IMR-90 (cell line): ENCODE measurements around the gene ACLY. TPM values are rescaled to one million over a fixed set of nuclear protein-coding genes. Genes with fewer than 3 reads are reported as not detected.

Experiments
- ATAC-seq: fragments of 200-7000 bp; cut with Tn5 transposase; 2 replicates; pipeline ENCODE4 v1.9.1; 2020; ENCODE audit warnings: low read depth, mild to moderate bottlenecking, moderate library complexity
- BruUV-seq: library from RNA; stranded (reverse); fragments of 400-500 nt; replicated peaks from 2 replicates; lab custom pipeline; 2021; lab: Mats Ljungman, UMichigan
- CTCF ChIA-PET: fragments of 300-600 bp; formaldehyde crosslinking; extraction: SDS; loops from one replicate; lab custom pipeline; 2021; ENCODE audit warnings: antibody characterized with exemption; lab: Yijun Ruan, JAX
- POLR2A ChIA-PET: fragments of 300-600 bp; sonication (Branson Sonifier 250); formaldehyde crosslinking; loops from one replicate; lab custom pipeline; 2022; ENCODE audit warnings: antibody characterized with exemption; ENCODE audit not compliant: unreplicated experiment; lab: Charles Lee
- DNase-seq: peaks from one replicate; pipeline ENCODE4 v3.0.0; 2013
- H2AFZ ChIP-seq: replicated peaks from 2 replicates; pipeline ENCODE3; 2013; ENCODE audit warnings: low read length, mild to moderate bottlenecking; ENCODE audit not compliant: poor library complexity
- H2AK5ac ChIP-seq: 2 replicates; pipeline ENCODE4 v1.6.1; 2013; ENCODE audit warnings: low read depth, low read length, inconsistent platforms
- H2AK9ac ChIP-seq: replicated peaks from 2 replicates; pipeline ENCODE3; 2013; ENCODE audit warnings: mild to moderate bottlenecking, low read depth, low read length, moderate library complexity; ENCODE audit not compliant: poor library complexity
- H2BK120ac ChIP-seq: 2 replicates; pipeline ENCODE4 v1.6.1; 2013; ENCODE audit warnings: low read depth, low read length, inconsistent platforms
- H2BK15ac ChIP-seq: 3 replicates; pipeline ENCODE4 v1.6.1; 2013; ENCODE audit warnings: low read depth, low read length, inconsistent platforms
- H2BK20ac ChIP-seq: 2 replicates; pipeline ENCODE4 v1.6.1; 2013; ENCODE audit warnings: low read depth, mild to moderate bottlenecking, inconsistent platforms, low read length, moderate library complexity
- H2BK5ac ChIP-seq: 2 replicates; pipeline ENCODE4 v1.6.1; 2013; ENCODE audit warnings: mild to moderate bottlenecking, low read depth, low read length, inconsistent platforms; ENCODE audit not compliant: poor library complexity, severe bottlenecking
- H3K14ac ChIP-seq: replicated peaks from 2 replicates; pipeline ENCODE4 v1.6.1; 2013; ENCODE audit warnings: low read depth, low read length, inconsistent platforms
- H3K18ac ChIP-seq: 2 replicates; pipeline ENCODE4 v1.6.1; 2013; ENCODE audit warnings: low read depth, low read length, control low read depth
- H3K23ac ChIP-seq: 2 replicates; pipeline ENCODE4 v1.6.1; 2013; ENCODE audit warnings: low read depth, low read length, inconsistent platforms
- H3K27ac ChIP-seq: 2 replicates; pipeline ENCODE4 v1.5.1; 2013; ENCODE audit warnings: mild to moderate bottlenecking, control low read depth, low read length; ENCODE audit not compliant: insufficient read depth
- H3K27me3 ChIP-seq: 2 replicates; pipeline ENCODE4 v1.6.1; 2013; ENCODE audit warnings: low read length; ENCODE audit not compliant: control insufficient read depth, insufficient read depth
- H3K36me3 ChIP-seq: 2 replicates; pipeline ENCODE4 v1.6.1; 2013; ENCODE audit warnings: low read length, mixed read lengths; ENCODE audit not compliant: control insufficient read depth, insufficient read depth
- H3K4ac ChIP-seq: 2 replicates; pipeline ENCODE4 v1.6.1; 2013; ENCODE audit warnings: low read depth, low read length, inconsistent platforms
- H3K4me1 ChIP-seq: 2 replicates; pipeline ENCODE4 v1.6.1; 2013; ENCODE audit warnings: low read length, mixed read lengths; ENCODE audit not compliant: control insufficient read depth, insufficient read depth
- H3K4me2 ChIP-seq: 2 replicates; pipeline ENCODE4 v1.6.1; 2013; ENCODE audit warnings: low read depth, mild to moderate bottlenecking, control low read depth, low read length, moderate library complexity
- H3K4me3 ChIP-seq: 2 replicates; pipeline ENCODE4 v1.5.1; 2013; ENCODE audit warnings: low read depth, mild to moderate bottlenecking, control low read depth, low read length, moderate library complexity; ENCODE audit not compliant: insufficient read depth
- H3K56ac ChIP-seq: 2 replicates; pipeline ENCODE4 v1.6.1; 2013; ENCODE audit warnings: low read length, inconsistent platforms; ENCODE audit not compliant: insufficient read depth; ENCODE audit errors: extremely low read depth
- H3K79me1 ChIP-seq, 2 experiments: 2 replicates each; pipeline ENCODE4 v1.6.1; 2013; ENCODE audit warnings: low read length in 2 of 2, inconsistent platforms in 1 of 2, low read depth in 1 of 2
- H3K9ac ChIP-seq: 2 replicates; pipeline ENCODE4 v1.6.1; 2013; ENCODE audit warnings: low read depth, low read length, control low read depth
- H3K9me1 ChIP-seq: 2 replicates; pipeline ENCODE4 v1.6.1; 2013; ENCODE audit warnings: low read length, inconsistent platforms; ENCODE audit not compliant: insufficient read depth
- H3K9me3 ChIP-seq: 2 replicates; pipeline ENCODE4 v1.6.1; 2013; ENCODE audit warnings: low read length; ENCODE audit not compliant: control insufficient read depth, insufficient read depth
- H4K20me1 ChIP-seq: 2 replicates; pipeline ENCODE4 v1.6.1; 2013; ENCODE audit warnings: low read length, inconsistent platforms; ENCODE audit not compliant: insufficient read depth
- H4K5ac ChIP-seq: 2 replicates; pipeline ENCODE4 v1.6.1; 2013; ENCODE audit warnings: mild to moderate bottlenecking, low read depth, low read length, control low read depth
- H4K8ac ChIP-seq, 2 experiments: 2 replicates each; pipeline ENCODE4 v1.6.1; 2013; ENCODE audit warnings: low read depth in 2 of 2, low read length in 2 of 2, control low read depth in 1 of 2, inconsistent platforms in 1 of 2
- H4K91ac ChIP-seq: 2 replicates; pipeline ENCODE4 v1.6.1; 2013; ENCODE audit warnings: low read depth, low read length, inconsistent platforms; ENCODE audit not compliant: insufficient read depth
- BHLHE40 ChIP-seq: fragments of 150-350 bp; IDR thresholded peaks from 2 replicates; pipeline ENCODE4 v1.6.1; 2016; ENCODE audit warnings: mild to moderate bottlenecking, low read depth, low read length
- CEBPB ChIP-seq: IDR thresholded peaks from 2 replicates; pipeline ENCODE4 v1.6.1; 2012; ENCODE audit warnings: low read depth, low read length, improper control_type of control experiment
- CHD1 ChIP-seq: IDR thresholded peaks from 2 replicates; pipeline ENCODE4 v1.6.1; 2012; ENCODE audit warnings: low read depth, low read length, improper control_type of control experiment
- FOS ChIP-seq: fragments of 150-350 bp; IDR thresholded peaks from 2 replicates; pipeline ENCODE4 v1.6.1; 2016; ENCODE audit warnings: low read depth, low read length
- MAFK ChIP-seq: IDR thresholded peaks from 2 replicates; pipeline ENCODE4 v1.6.1; 2012; ENCODE audit warnings: low read depth, low read length, improper control_type of control experiment
- MAZ ChIP-seq: IDR thresholded peaks from 2 replicates; pipeline ENCODE4 v1.6.1; 2012; ENCODE audit warnings: low read depth, mild to moderate bottlenecking, low read length, improper control_type of control experiment, moderate library complexity, borderline replicate concordance
- MXI1 ChIP-seq: IDR thresholded peaks from 2 replicates; pipeline ENCODE4 v1.6.1; 2012; ENCODE audit warnings: low read depth, mild to moderate bottlenecking, low read length, moderate library complexity, borderline replicate concordance
- NFE2L2 ChIP-seq: fragments of 150-350 bp; IDR thresholded peaks from 2 replicates; pipeline ENCODE4 v1.6.1; 2016; ENCODE audit warnings: low read depth, mild to moderate bottlenecking, low read length
- POLR2A ChIP-seq: IDR thresholded peaks from 2 replicates; pipeline ENCODE4 v1.6.1; 2012; ENCODE audit warnings: mild to moderate bottlenecking, low read depth, low read length
- RAD21 ChIP-seq: IDR thresholded peaks from 2 replicates; pipeline ENCODE4 v1.6.1; 2012; ENCODE audit warnings: low read length, improper control_type of control experiment
- RCOR1 ChIP-seq: IDR thresholded peaks from 2 replicates; pipeline ENCODE4 v1.6.1; 2012; ENCODE audit warnings: mild to moderate bottlenecking, low read length, improper control_type of control experiment; ENCODE audit not compliant: insufficient replicate concordance
- RFX5 ChIP-seq: IDR thresholded peaks from 2 replicates; pipeline ENCODE4 v1.8.0; 2012; ENCODE audit warnings: low read depth, mild to moderate bottlenecking, low read length, moderate library complexity
- SMC3 ChIP-seq: fragments of 150-350 bp; IDR thresholded peaks from 2 replicates; pipeline ENCODE4 v1.6.1; 2016; ENCODE audit warnings: low read depth, mild to moderate bottlenecking, antibody characterized with exemption, low read length, moderate library complexity
- WGBS, 2 experiments: methylation state at CpG; one replicate each; pipeline versions ENCODE4 v1.1.5 to v1.1.7; 2013; ENCODE audit warnings: missing lambda C conversion rate in 2 of 2; ENCODE audit not compliant: insufficient read length in 1 of 2; ENCODE audit errors: extremely low coverage in 2 of 2; 5-methylcytosine and 5-hydroxymethylcytosine counted together
- dilution Hi-C: fragments of 300-500 bp; cut with HindIII; formaldehyde crosslinking; loops from one replicate; pipeline ENCODE4 v1.14.3; 2018; ENCODE audit warnings: low sequenced_read_pairs; ENCODE audit not compliant: unreplicated experiment
- in situ Hi-C: fragments of 300-500 bp; cut with MboI; formaldehyde crosslinking; loops from 3 replicates; pipeline ENCODE4 v1.14.3; 2019; ENCODE audit warnings: low sequenced_read_pairs, inconsistent platforms, mixed read lengths
- intact Hi-C: fragments of 100-400 bp; cut with micrococcal nuclease; formaldehyde crosslinking; loops from 2 replicates; pipeline ENCODE4 v1.10.0; 2022
- polyA plus RNA-seq, 3 experiments: library from polyadenylated mRNA; depleted of rRNA; stranded (reverse); fragments of >200 nt; gene quantifications; 2 replicates each; pipeline ENCODE4 v1.2.3, GENCODE V29; 2012; ENCODE audit warnings: low replicate concordance in 1 of 3
- total RNA-seq: library from RNA; depleted of rRNA; stranded (reverse); fragments of >200 nt; gene quantifications from 2 replicates; pipeline ENCODE4 v1.2.3, GENCODE V29; 2012
- TF ChIP-seq, protein P1 (sequence below): fragments of 150-350 bp; IDR thresholded peaks from 2 replicates; pipeline ENCODE4 v1.6.1; 2016; ENCODE audit warnings: low read depth, mild to moderate bottlenecking, low read length, moderate library complexity, borderline replicate concordance
- TF ChIP-seq, protein P2 (sequence below): fragments of 150-350 bp; IDR thresholded peaks from 2 replicates; pipeline ENCODE4 v1.6.1; 2017; ENCODE audit warnings: mild to moderate bottlenecking, antibody characterized with exemption, low read length, low read depth
- TF ChIP-seq, protein P3 (sequence below): conservative IDR thresholded peaks from 2 replicates; pipeline ENCODE4 v1.5.1; 2012; ENCODE audit warnings: mild to moderate bottlenecking, low read depth, low read length, improper control_type of control experiment

ACLY gene
- total and polyA plus RNA-seq, 2 of the 4 experiments (the other 2 are of a cell fraction), result 167 to 230 TPM

DNA sequence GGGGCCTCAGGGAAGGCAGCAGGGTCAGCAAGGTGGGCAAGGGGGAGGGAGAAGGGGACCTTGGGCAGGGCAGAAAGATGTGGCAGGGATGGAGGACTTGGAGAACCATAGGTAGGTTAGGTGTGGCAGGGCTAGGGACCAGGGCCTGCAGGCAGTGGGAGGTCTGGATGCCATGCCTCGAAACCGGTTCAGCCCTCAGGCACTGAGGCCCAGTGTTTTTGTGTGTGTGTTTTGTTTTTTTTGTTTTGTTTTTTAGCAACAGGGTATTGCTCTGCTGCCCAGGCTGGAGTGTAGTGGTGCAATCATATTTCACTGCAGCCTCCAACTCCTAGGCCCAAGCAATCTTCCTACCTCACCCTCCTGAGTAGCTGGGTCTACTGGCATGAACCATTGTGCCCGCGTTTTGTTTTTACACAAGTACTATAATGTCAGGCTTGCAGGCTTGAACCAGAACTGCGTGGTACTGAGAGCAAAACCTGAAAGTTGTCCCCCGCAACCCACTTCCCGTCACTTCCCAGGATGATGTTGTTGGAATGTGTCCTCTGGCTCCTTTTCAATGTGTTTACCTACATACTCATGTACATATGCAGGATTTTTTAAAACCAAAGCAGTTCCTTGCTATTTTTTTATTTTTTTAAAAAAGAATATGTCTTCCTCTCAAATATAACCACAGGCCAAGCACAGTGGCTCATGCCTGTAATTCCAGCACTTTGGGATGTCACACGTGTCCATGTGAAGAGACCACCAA, 24.0 kb upstream of the ACLY start:
- no peak overlapping the region for H4K8ac ChIP-seq
- no peak overlapping the region for H2AFZ ChIP-seq
- H3K56ac ChIP-seq, result no peak overlapping the region
- WGBS, 2 experiments, result no CpG with 5 or more reads among the region's 8 CpGs
- no peak for DNase-seq
- no peak overlapping the region for H2BK15ac ChIP-seq
- no peak overlapping the region for H3K14ac ChIP-seq
- no peak overlapping the region for H3K18ac ChIP-seq
- no peaks in the 10 kb centered on the region for H3K27me3 ChIP-seq
- intact Hi-C loops (no loop called here), in situ Hi-C loops (no loop called here), dilution Hi-C loops (no loop called here)
- no peaks in the 10 kb centered on the region for H3K36me3 ChIP-seq
- no peak overlapping the region for H2AK5ac ChIP-seq
- no peak overlapping the region for H3K4ac ChIP-seq
- H4K5ac ChIP-seq, result no peak overlapping the region
- no peak for ATAC-seq
- no peaks in the 10 kb centered on the region for H3K4me1 ChIP-seq
- H2AK9ac ChIP-seq, result no peak overlapping the region
- H3K4me2 ChIP-seq, result no peak overlapping the region
- ChIA-PET CTCF (no interaction called here), POLR2A (no interaction called here)
- no peak overlapping the region for H2BK120ac ChIP-seq
- no peak overlapping the region for H2BK20ac ChIP-seq
- H3K27ac ChIP-seq, result no peak overlapping the region
- no peaks in the 10 kb centered on the region; the same call in 1 of the 2 replicates for H3K9me1 ChIP-seq
- no peaks in the 10 kb centered on the region for H3K9me3 ChIP-seq
- H4K91ac ChIP-seq, result no peak overlapping the region
- no peaks in the 10 kb centered on the region for H4K20me1 ChIP-seq
- no peak overlapping the region for H2BK5ac ChIP-seq
- no peaks in the 10 kb centered on the region for H3K79me1 ChIP-seq
- no peak overlapping the region for H3K23ac ChIP-seq
- H3K9ac ChIP-seq, result no peak overlapping the region
- BruUV-seq, result no TSS peak
- no peak overlapping the region for H3K4me3 ChIP-seq
- TF ChIP-seq MAZ (no peak), CEBPB (no peak), RCOR1 (no peak), CHD1 (no peak), MAFK (no peak), BHLHE40 (no peak), RFX5 (no peak), POLR2A (no peak), RAD21 (no peak), FOS (no peak), NFE2L2 (no peak), SMC3 (no peak), MXI1 (no peak)
- TF ChIP-seq, protein P1, sequence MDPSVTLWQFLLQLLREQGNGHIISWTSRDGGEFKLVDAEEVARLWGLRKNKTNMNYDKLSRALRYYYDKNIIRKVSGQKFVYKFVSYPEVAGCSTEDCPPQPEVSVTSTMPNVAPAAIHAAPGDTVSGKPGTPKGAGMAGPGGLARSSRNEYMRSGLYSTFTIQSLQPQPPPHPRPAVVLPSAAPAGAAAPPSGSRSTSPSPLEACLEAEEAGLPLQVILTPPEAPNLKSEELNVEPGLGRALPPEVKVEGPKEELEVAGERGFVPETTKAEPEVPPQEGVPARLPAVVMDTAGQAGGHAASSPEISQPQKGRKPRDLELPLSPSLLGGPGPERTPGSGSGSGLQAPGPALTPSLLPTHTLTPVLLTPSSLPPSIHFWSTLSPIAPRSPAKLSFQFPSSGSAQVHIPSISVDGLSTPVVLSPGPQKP, result no peak
- TF ChIP-seq, protein P2, sequence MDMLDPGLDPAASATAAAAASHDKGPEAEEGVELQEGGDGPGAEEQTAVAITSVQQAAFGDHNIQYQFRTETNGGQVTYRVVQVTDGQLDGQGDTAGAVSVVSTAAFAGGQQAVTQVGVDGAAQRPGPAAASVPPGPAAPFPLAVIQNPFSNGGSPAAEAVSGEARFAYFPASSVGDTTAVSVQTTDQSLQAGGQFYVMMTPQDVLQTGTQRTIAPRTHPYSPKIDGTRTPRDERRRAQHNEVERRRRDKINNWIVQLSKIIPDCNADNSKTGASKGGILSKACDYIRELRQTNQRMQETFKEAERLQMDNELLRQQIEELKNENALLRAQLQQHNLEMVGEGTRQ, result no peak
- TF ChIP-seq, protein P3, sequence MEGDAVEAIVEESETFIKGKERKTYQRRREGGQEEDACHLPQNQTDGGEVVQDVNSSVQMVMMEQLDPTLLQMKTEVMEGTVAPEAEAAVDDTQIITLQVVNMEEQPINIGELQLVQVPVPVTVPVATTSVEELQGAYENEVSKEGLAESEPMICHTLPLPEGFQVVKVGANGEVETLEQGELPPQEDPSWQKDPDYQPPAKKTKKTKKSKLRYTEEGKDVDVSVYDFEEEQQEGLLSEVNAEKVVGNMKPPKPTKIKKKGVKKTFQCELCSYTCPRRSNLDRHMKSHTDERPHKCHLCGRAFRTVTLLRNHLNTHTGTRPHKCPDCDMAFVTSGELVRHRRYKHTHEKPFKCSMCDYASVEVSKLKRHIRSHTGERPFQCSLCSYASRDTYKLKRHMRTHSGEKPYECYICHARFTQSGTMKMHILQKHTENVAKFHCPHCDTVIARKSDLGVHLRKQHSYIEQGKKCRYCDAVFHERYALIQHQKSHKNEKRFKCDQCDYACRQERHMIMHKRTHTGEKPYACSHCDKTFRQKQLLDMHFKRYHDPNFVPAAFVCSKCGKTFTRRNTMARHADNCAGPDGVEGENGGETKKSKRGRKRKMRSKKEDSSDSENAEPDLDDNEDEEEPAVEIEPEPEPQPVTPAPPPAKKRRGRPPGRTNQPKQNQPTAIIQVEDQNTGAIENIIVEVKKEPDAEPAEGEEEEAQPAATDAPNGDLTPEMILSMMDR, result no peak
